GM12878 (cell line): ENCODE results near the gene OTOF. TPM values are rescaled to one million over a fixed set of nuclear protein-coding genes. Genes with fewer than 3 reads are reported as not detected.

Experiments used
- ATAC-seq: fragments of 200-7000 bp; cut with Tn5 transposase; 3 replicates; pipeline ENCODE4 v1.9.1; 2020; ENCODE audit warnings: mild to moderate bottlenecking, moderate library complexity
- BruUV-seq: library from RNA; stranded (reverse); fragments of 400-500 nt; replicated peaks from 2 replicates; lab custom pipeline; 2021; lab: Mats Ljungman, UMichigan
- CTCF ChIA-PET: fragments of 300-600 bp; sonication (Branson Sonifier 250); formaldehyde crosslinking; extraction: SDS; loops from one replicate; lab custom pipeline; 2021; ENCODE audit warnings: inconsistent platforms; lab: Yijun Ruan, JAX
- POLR2A ChIA-PET: fragments of 350-600 bp; formaldehyde crosslinking; extraction: SDS; loops from one replicate; lab custom pipeline; 2021; ENCODE audit warnings: inconsistent platforms; lab: Charles Lee
- RAD21 ChIA-PET: fragments of 300-600 bp; sonication (Branson Sonifier 250); formaldehyde crosslinking; loops from one replicate; lab custom pipeline; 2023; ENCODE audit warnings: antibody characterized with exemption; ENCODE audit not compliant: unreplicated experiment; lab: Charles Lee
- SMC1A ChIA-PET: fragments of 300-600 bp; sonication (Branson Sonifier 250); formaldehyde crosslinking; loops from one replicate; lab custom pipeline; 2023; ENCODE audit not compliant: unreplicated experiment, uncharacterized antibody; lab: Charles Lee
- DNase-seq: peaks from one replicate; pipeline ENCODE4 v3.0.0-alpha.2; 2011; ENCODE audit warnings: low read depth, low spot score
- FAIRE-seq: peaks from 3 replicates; lab custom pipeline; 2011; peaks lifted over from hg19 to GRCh38; lab: Jason Lieb, UNC
- H2AFZ ChIP-seq: 2 replicates; pipeline ENCODE4 v1.6.0; 2011; ENCODE audit warnings: low read depth, low read length, control low read depth; ENCODE audit not compliant: control insufficient read depth
- H3K27ac ChIP-seq: 2 replicates; pipeline ENCODE4 v1.5.1; 2011; ENCODE audit warnings: control low read depth; ENCODE audit not compliant: control insufficient read depth, insufficient read depth
- H3K27me3 ChIP-seq, 2 experiments: replicated peaks in 1 of 2; 2 replicates each; pipeline versions ENCODE4 v1.6.0 to v1.6.1; 2011; ENCODE audit warnings: low read length in 1 of 2; ENCODE audit not compliant: control insufficient read depth in 2 of 2, insufficient read depth in 2 of 2
- H3K36me3 ChIP-seq, 2 experiments: 2 replicates each; pipeline ENCODE4 v1.5.1; 2011; ENCODE audit warnings: low read length in 1 of 2; ENCODE audit not compliant: control insufficient read depth in 2 of 2, insufficient read depth in 2 of 2
- H3K4me1 ChIP-seq: 2 replicates; pipeline ENCODE4 v1.6.1; 2011; ENCODE audit warnings: mild to moderate bottlenecking, low read length, moderate library complexity, mixed read lengths; ENCODE audit not compliant: control insufficient read depth, insufficient read depth
- H3K4me2 ChIP-seq: 2 replicates; pipeline ENCODE4 v1.6.0; 2011; ENCODE audit warnings: control low read depth; ENCODE audit not compliant: control insufficient read depth, insufficient read depth
- H3K4me3 ChIP-seq: fragments of 200-600 bp; sonication (generic); 2 replicates; pipeline ENCODE4 v1.5.1; 2016
- H3K79me2 ChIP-seq: 2 replicates; pipeline ENCODE4 v1.6.0; 2011; ENCODE audit warnings: low read length; ENCODE audit not compliant: control insufficient read depth, insufficient read depth
- H3K9ac ChIP-seq: 2 replicates; pipeline ENCODE4 v1.8.0; 2011; ENCODE audit warnings: low read length, control low read depth, mixed read lengths; ENCODE audit not compliant: control insufficient read depth, insufficient read depth
- H3K9me3 ChIP-seq: replicated peaks from 3 replicates; pipeline ENCODE4 v1.5.1; 2011; ENCODE audit warnings: mild to moderate bottlenecking, low read length; ENCODE audit not compliant: control insufficient read depth, insufficient read depth
- H4K20me1 ChIP-seq: 2 replicates; pipeline ENCODE4 v1.6.0; 2011; ENCODE audit not compliant: control insufficient read depth, insufficient read depth
- IRF4 ChIP-seq: IDR thresholded peaks from 2 replicates; pipeline ENCODE4 v1.6.1; 2011; ENCODE audit warnings: low read depth, low read length
- KAT2A ChIP-seq: conservative IDR thresholded peaks from 2 replicates; pipeline ENCODE4 v1.6.1; 2011; ENCODE audit warnings: low read depth, low read length; ENCODE audit not compliant: control insufficient read depth
- MLLT1 ChIP-seq: fragments of 450-650 bp; IDR thresholded peaks from 2 replicates; pipeline ENCODE4 v1.6.1; 2016; ENCODE audit warnings: mild to moderate bottlenecking
- NR2C2 ChIP-seq: IDR thresholded peaks from 2 replicates; pipeline ENCODE4 v1.6.1; 2011; ENCODE audit warnings: borderline replicate concordance, low read depth; ENCODE audit not compliant: control insufficient read depth, insufficient read length
- RELB ChIP-seq: fragments of 450-650 bp; IDR thresholded peaks from 2 replicates; pipeline ENCODE4 v1.6.1; 2017; ENCODE audit warnings: low read depth, mild to moderate bottlenecking, moderate library complexity
- WGBS: methylation state at CpG from one replicate; pipeline ENCODE4 v1.1.6; 2016; ENCODE audit warnings: low lambda C conversion rate; ENCODE audit not compliant: insufficient replicate concordance, insufficient coverage; ENCODE audit errors: missing lambda C conversion rate; 5-methylcytosine and 5-hydroxymethylcytosine counted together
- in situ Hi-C: fragments of 300-500 bp; cut with MboI; formaldehyde crosslinking; loops from 9 replicates; pipeline ENCODE4 v1.14.3; 2018; ENCODE audit warnings: mixed read lengths
- intact Hi-C: fragments of 100-400 bp; cut with micrococcal nuclease; formaldehyde crosslinking; loops from one replicate; pipeline ENCODE4 v1.14.2; 2022; ENCODE audit not compliant: unreplicated experiment
- polyA plus RNA-seq, 11 experiments: library from polyadenylated mRNA; depleted of rRNA in 4 of 11; unstranded in 6 of 11; stranded (reverse) in 5 of 11; fragments of >200 nt; fragmentation: Nextera tagmentation in 4 of 11; fragmentation: Illumina TruSeq in 1 of 11; extraction: Ambion mirVana in 4 of 11; extraction: Trizol in 1 of 11; gene quantifications; 1 replicate in 1 of 11; 2 replicates in 10 of 11; pipeline versions ENCODE4 v1.2.1 to v1.2.3, GENCODE V29; 2011 to 2016; ENCODE audit warnings: inconsistent platforms in 2 of 11, missing spikeins in 2 of 11, low read depth in 1 of 11
- total RNA-seq, 4 experiments: library from RNA; depleted of rRNA in 3 of 4; stranded (reverse); fragments of >200 nt in 3 of 4; fragmentation: Illumina TruSeq in 1 of 4; extraction: Trizol in 1 of 4; gene quantifications; 2 replicates each; pipeline versions ENCODE4 v1.2.1 to v1.2.3, GENCODE V29; 2013 to 2021

The OTOF gene
- total and polyA plus RNA-seq, 10 of the 15 experiments (the other 5 are each of a cell fraction or from before 2014, with no cell fraction given), result under 0.01 to 0.31 (median 0.07) TPM; not detected in 6

- in situ Hi-C loops, result no loop called here
- intact Hi-C loops, result no loop called here
- Histone ChIP-seq H3K4me1 (no peaks in the 10 kb centered on the region), H2AFZ (no peak overlapping the region), H3K9me3 (no peaks in the 10 kb centered on the region), H3K9ac (no peak overlapping the region), H3K4me2 (no peak overlapping the region), H3K79me2 (no peaks in the 10 kb centered on the region), H3K36me3 (no peaks in the 10 kb centered on the region), H4K20me1 (no peaks in the 10 kb centered on the region), H3K27me3 (no peaks in the 10 kb centered on the region), H3K27ac (no peak overlapping the region), H3K4me3 (no peak overlapping the region)
- CTCF ChIA-PET, result interaction anchor here (1.0 kb wide), 1 partner anchor 14 kb away, joined by 3 read pairs; no protein-coding TSS in a partner anchor
- SMC1A ChIA-PET, result no interaction called here
- FAIRE-seq, result no peak
- no peak for ATAC-seq
- no TSS peak for BruUV-seq
- POLR2A ChIA-PET, result no interaction called here
- TF ChIP-seq MLLT1 (no peak), RELB (no peak), IRF4 (no peak), NR2C2 (no peak), KAT2A (no peak)
- RAD21 ChIA-PET, result no interaction called here
- WGBS, result 74% methylated on average over 9 of the region's 9 CpGs
- DNase-seq, result no peak
Observed at GRCh38 chr2:26423750-26424149, 54.2 kb downstream of the OTOF start.
